Kidney epithelial cell (primary cell): ENCODE results near the gene SDCBP2. TPM values are rescaled to one million over a fixed set of nuclear protein-coding genes. Genes with fewer than 3 reads are reported as not detected.
A peak's percentile ranks its signal among the peaks of the same experiment; 100 is the strongest.

ENCODE experiments used
- DNase-seq: peaks from one replicate; pipeline ENCODE4 v3.0.0-alpha.2; 2010; ENCODE audit warnings: low read depth
- H3K27me3 ChIP-seq: 2 replicates; pipeline ENCODE4 v1.6.0; 2011; ENCODE audit warnings: low read length; ENCODE audit not compliant: control insufficient read depth, insufficient read depth
- H3K36me3 ChIP-seq: 2 replicates; pipeline ENCODE4 v1.5.1; 2011; ENCODE audit warnings: low read length; ENCODE audit not compliant: control insufficient read depth, insufficient read depth
- H3K4me3 ChIP-seq: 2 replicates; pipeline ENCODE4 v1.5.1; 2011; ENCODE audit warnings: low read depth, mild to moderate bottlenecking, control low read depth, low read length
- total RNA-seq: library from RNA; depleted of rRNA; stranded (reverse); fragments of >200 nt; gene quantifications from 2 replicates; pipeline ENCODE4 v1.2.3, GENCODE V29; 2015
- TF ChIP-seq, protein P1 (sequence below): IDR thresholded peaks from 2 replicates; pipeline ENCODE4 v1.5.1; 2011; ENCODE audit warnings: mild to moderate bottlenecking, moderate library complexity, low read length, control low read depth, inconsistent platforms; ENCODE audit not compliant: insufficient read depth, poor library complexity, severe bottlenecking

SDCBP2 gene, protein sequence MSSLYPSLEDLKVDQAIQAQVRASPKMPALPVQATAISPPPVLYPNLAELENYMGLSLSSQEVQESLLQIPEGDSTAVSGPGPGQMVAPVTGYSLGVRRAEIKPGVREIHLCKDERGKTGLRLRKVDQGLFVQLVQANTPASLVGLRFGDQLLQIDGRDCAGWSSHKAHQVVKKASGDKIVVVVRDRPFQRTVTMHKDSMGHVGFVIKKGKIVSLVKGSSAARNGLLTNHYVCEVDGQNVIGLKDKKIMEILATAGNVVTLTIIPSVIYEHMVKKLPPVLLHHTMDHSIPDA
- 6.1 and 7.7 TPM in 2 replicates for total RNA-seq

- Histone ChIP-seq H3K4me3 (no peak within 1 kb of the TSS), H3K36me3 (no peaks in the 10 kb centered on the region), H3K27me3 (no peaks in the 10 kb centered on the region)
- TF ChIP-seq, protein P1, sequence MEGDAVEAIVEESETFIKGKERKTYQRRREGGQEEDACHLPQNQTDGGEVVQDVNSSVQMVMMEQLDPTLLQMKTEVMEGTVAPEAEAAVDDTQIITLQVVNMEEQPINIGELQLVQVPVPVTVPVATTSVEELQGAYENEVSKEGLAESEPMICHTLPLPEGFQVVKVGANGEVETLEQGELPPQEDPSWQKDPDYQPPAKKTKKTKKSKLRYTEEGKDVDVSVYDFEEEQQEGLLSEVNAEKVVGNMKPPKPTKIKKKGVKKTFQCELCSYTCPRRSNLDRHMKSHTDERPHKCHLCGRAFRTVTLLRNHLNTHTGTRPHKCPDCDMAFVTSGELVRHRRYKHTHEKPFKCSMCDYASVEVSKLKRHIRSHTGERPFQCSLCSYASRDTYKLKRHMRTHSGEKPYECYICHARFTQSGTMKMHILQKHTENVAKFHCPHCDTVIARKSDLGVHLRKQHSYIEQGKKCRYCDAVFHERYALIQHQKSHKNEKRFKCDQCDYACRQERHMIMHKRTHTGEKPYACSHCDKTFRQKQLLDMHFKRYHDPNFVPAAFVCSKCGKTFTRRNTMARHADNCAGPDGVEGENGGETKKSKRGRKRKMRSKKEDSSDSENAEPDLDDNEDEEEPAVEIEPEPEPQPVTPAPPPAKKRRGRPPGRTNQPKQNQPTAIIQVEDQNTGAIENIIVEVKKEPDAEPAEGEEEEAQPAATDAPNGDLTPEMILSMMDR: no peak
- no peak for DNase-seq
Observed at GRCh38 chr20:1328680-1329330, at the start of gene SDCBP2. Gene SDCBP2, minus strand, starts transcription at chr20:1329139. Its CDS starts 8,723 bp downstream, at chr20:1320416.

- Histone ChIP-seq H3K27me3 (no peaks in the 10 kb centered on the region), H3K36me3 (no peaks in the 10 kb centered on the region), H3K4me3 (no peak overlapping the region)
- TF ChIP-seq, protein P1: no peak
- DNase-seq: no peak
Observed at GRCh38 chr20:1378735-1379125, 49.8 kb upstream of the SDCBP2 start.

- no peaks in the 10 kb centered on the region for H3K27me3 ChIP-seq
- TF ChIP-seq, protein P1: no peak
- H3K36me3 ChIP-seq: no peaks in the 10 kb centered on the region
- no peak overlapping the region for H3K4me3 ChIP-seq
- DNase-seq: peak; percentile 86
Observed at GRCh38 chr20:1377984-1378734, 49.2 kb upstream of the SDCBP2 start.

DNA sequence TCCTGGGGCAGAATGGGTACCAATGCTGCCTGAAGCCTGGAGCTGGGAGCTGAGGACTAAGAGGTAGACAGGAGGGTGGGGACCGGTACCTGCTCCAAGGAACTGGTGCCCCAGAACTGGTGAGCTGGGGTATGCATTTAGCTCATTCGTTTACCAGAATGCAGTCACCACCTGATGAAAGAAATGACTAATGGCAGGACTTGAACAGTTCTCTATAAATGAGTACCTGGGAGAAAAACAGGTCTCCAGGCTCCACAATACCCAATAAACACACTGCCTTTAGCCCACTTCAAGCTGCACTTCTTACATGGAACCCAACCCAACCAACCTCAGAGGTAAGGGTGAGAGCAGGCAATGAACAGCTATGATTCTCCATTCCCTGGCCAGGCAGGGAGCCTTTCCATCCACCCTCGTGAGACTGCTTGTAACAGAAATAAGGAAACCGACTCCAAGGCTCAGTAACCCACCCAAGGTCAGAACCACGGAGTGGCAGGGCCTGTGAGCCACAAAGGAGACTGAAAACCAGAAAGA is 48.5 kb upstream of the SDCBP2 start:
- TF ChIP-seq, protein P1: no peak
- H3K36me3 ChIP-seq: no peaks in the 10 kb centered on the region

GRCh38 chr20:1376408-1377270 is 47.7 kb upstream of the SDCBP2 start:
- Histone ChIP-seq H3K27me3 (no peaks in the 10 kb centered on the region), H3K4me3 (no peak overlapping the region), H3K36me3 (no peaks in the 10 kb centered on the region)
- no peak for DNase-seq
- TF ChIP-seq, protein P1: no peak

More for the DNA sequence above, 48.5 kb upstream of the SDCBP2 start:
- H3K27me3 ChIP-seq: no peaks in the 10 kb centered on the region
- no peak for DNase-seq
- H3K4me3 ChIP-seq: no peak overlapping the region
